ENCODE measurements around the gene FAM184B.

DNA sequence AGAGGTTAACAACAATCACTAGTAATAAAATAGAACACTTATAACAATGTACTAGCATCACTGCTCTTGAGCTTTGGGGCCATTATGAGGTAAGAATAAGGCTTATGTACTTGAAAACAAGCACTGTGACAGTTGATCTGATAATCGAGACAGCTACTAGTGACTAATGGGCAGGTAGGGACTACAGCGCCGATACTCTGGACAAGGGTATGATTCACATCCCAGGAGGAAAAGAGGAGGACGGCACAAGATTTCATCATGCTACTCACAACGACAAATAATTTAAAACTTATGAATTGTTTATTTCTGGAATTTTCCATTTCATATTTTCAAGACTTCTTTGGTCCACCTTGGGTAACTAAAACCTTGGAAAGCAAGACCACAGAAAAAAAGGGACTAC, 62.3 kb downstream of the FAM184B start:
- TF ChIP-seq EZH2phosphoT487 (IDR thresholded peaks at IDR 0.05; ENCODE audit: borderline replicate concordance) = no peak
- TF ChIP-seq, protein P1, sequence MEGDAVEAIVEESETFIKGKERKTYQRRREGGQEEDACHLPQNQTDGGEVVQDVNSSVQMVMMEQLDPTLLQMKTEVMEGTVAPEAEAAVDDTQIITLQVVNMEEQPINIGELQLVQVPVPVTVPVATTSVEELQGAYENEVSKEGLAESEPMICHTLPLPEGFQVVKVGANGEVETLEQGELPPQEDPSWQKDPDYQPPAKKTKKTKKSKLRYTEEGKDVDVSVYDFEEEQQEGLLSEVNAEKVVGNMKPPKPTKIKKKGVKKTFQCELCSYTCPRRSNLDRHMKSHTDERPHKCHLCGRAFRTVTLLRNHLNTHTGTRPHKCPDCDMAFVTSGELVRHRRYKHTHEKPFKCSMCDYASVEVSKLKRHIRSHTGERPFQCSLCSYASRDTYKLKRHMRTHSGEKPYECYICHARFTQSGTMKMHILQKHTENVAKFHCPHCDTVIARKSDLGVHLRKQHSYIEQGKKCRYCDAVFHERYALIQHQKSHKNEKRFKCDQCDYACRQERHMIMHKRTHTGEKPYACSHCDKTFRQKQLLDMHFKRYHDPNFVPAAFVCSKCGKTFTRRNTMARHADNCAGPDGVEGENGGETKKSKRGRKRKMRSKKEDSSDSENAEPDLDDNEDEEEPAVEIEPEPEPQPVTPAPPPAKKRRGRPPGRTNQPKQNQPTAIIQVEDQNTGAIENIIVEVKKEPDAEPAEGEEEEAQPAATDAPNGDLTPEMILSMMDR (conservative IDR thresholded peaks at IDR 0.05; ENCODE audit: low read length) = no peak
